ENCODE measurements around the gene PCGF1. TPM values are rescaled to one million over a fixed set of nuclear protein-coding genes. Genes with fewer than 3 reads are reported as not detected.

Gene PCGF1
- total and polyA plus RNA-seq, 2 of the 13 experiments (the other 11 are each of a cell fraction or from before 2014, with no cell fraction given): 20.4 to 22.6 TPM

- TF ChIP-seq ZNF503 (CRISPR knock-in tag; IDR thresholded peaks at IDR 0.05) (no peak), PPARG (CRISPR knock-in tag; conservative IDR thresholded peaks at IDR 0.05) (no peak), MAFG (CRISPR knock-in tag; IDR thresholded peaks at IDR 0.05) (no peak), ADNP (CRISPR knock-in tag; IDR thresholded peaks at IDR 0.05) (no peak), SOX5 (CRISPR knock-in tag; IDR thresholded peaks at IDR 0.05; ENCODE audit: borderline replicate concordance) (no peak), PRMT3 (CRISPR knock-in tag; IDR thresholded peaks at IDR 0.05; ENCODE audit: borderline replicate concordance, low read depth) (no peak), ZNF574 (CRISPR knock-in tag; IDR thresholded peaks at IDR 0.05) (no peak; the same call in 1 of the 2 replicates), HDAC6 (IDR thresholded peaks at IDR 0.05; ENCODE audit: low read depth, low read length) (no peak), GATAD2A (CRISPR knock-in tag; IDR thresholded peaks at IDR 0.05) (no peak), KDM4B (CRISPR knock-in tag; IDR thresholded peaks at IDR 0.05) (no peak), SAP130 (CRISPR knock-in tag; IDR thresholded peaks at IDR 0.05; ENCODE audit: low read depth) (peak; percentile 23), SMAD9 (CRISPR knock-in tag; IDR thresholded peaks at IDR 0.05) (no peak), GLI4 (CRISPR knock-in tag; IDR thresholded peaks at IDR 0.05; ENCODE audit: borderline replicate concordance) (no peak), ZUFSP (CRISPR knock-in tag; IDR thresholded peaks at IDR 0.05; ENCODE audit: borderline replicate concordance) (no peak), ISL2 (CRISPR knock-in tag; IDR thresholded peaks at IDR 0.05) (0 out of 2 replicates have a peak, but pooled peaks have one; percentile 12), SUZ12 (IDR thresholded peaks at IDR 0.05; ENCODE audit: low read depth, low read length) (no peak), SRSF4 (IDR thresholded peaks at IDR 0.05; ENCODE audit: low read depth, low read length, poor library complexity, severe bottlenecking) (no peak), ZNF230 (CRISPR knock-in tag; IDR thresholded peaks at IDR 0.05) (no peak), ZNF644 (CRISPR knock-in tag; IDR thresholded peaks at IDR 0.05; ENCODE audit: low read depth) (no peak), SIN3B (IDR thresholded peaks at IDR 0.05; ENCODE audit: low read length) (no peak), RXRB (CRISPR knock-in tag; IDR thresholded peaks at IDR 0.05; ENCODE audit: borderline replicate concordance) (no peak), TMF1 (CRISPR knock-in tag; IDR thresholded peaks at IDR 0.05; ENCODE audit: low read depth) (no peak), ETV5 (CRISPR knock-in tag; IDR thresholded peaks at IDR 0.05; ENCODE audit: borderline replicate concordance) (no peak; the same call in none of the 2 replicates), ZNF772 (CRISPR knock-in tag; IDR thresholded peaks at IDR 0.05) (no peak), ATM (IDR thresholded peaks at IDR 0.05; ENCODE audit: borderline replicate concordance) (no peak), MED1 (CRISPR knock-in tag; IDR thresholded peaks at IDR 0.05) (no peak), NCOA5 (CRISPR knock-in tag; IDR thresholded peaks at IDR 0.05) (no peak)
Measured at GRCh38 chr2:74512744-74513604, 5.5 kb upstream of the PCGF1 start (continued).
